ENCODE measurements around the gene PDHA1.

- TF ChIP-seq CTCF (IDR thresholded peaks at IDR 0.05; ENCODE audit: low read depth, low read length) (no peak), EZH2phosphoT487 (IDR thresholded peaks at IDR 0.05; ENCODE audit: low read depth) (no peak)
Observed at GRCh38 chrX:19377799-19378198, 34.1 kb downstream of the PDHA1 start.

Data from OCI-LY3 (cell line).